Transverse colon (tissue), 4 donors: ENCODE data around the gene SYPL2. TPM values are rescaled to one million over a fixed set of nuclear protein-coding genes. Genes with fewer than 3 reads are reported as not detected.
"Not testable (repeated sequence)": the region's sequence is repeated elsewhere in the genome, so short reads cannot be mapped to it uniquely, and the experiment has no call there.

Experiments
- DNase-seq: peaks from one replicate; pipeline ENCODE4 v3.0.0-alpha.2; 2019
- H3K27ac ChIP-seq, 4 donors: fragments of 200-600 bp; sonication (generic); 2 replicates each; pipeline ENCODE4 v1.5.1; 2016 to 2018; ENCODE audit warnings: inconsistent platforms in 4 of 4
- H3K27me3 ChIP-seq: fragments of 200-600 bp; sonication (generic); 2 replicates; pipeline ENCODE4 v1.5.1; 2017; ENCODE audit warnings: inconsistent platforms
- H3K36me3 ChIP-seq, 4 donors: fragments of 200-600 bp; sonication (generic); 2 replicates each; pipeline ENCODE4 v1.5.1; 2017 to 2019; ENCODE audit warnings: inconsistent platforms in 4 of 4
- H3K4me1 ChIP-seq, 4 donors: fragments of 200-600 bp; sonication (generic); 2 replicates each; pipeline ENCODE4 v1.5.1; 2017 to 2020; ENCODE audit warnings: inconsistent platforms in 4 of 4
- H3K4me3 ChIP-seq, 4 donors: fragments of 200-600 bp; sonication (generic); 1 replicate in 1 of 4; 2 replicates in 3 of 4; pipeline versions ENCODE4 v1.5.1 to v1.6.1; 2017 to 2019; ENCODE audit warnings: inconsistent platforms in 4 of 4
- H3K9me3 ChIP-seq, 2 donors: fragments of 200-600 bp; sonication (generic); 2 replicates each; pipeline ENCODE4 v1.5.1; 2017 to 2019; ENCODE audit warnings: inconsistent platforms in 2 of 2
- EP300 ChIP-seq: sonication (generic); formaldehyde crosslinking; IDR thresholded peaks from one replicate; pipeline ENCODE4 v1.6.1; 2017; ENCODE audit warnings: antibody characterized with exemption, low read depth
- POLR2A ChIP-seq: fragments of 450-650 bp; IDR thresholded peaks from one replicate; pipeline ENCODE4 v1.6.1; 2016; ENCODE audit warnings: antibody characterized with exemption, mild to moderate bottlenecking, moderate library complexity
- POLR2AphosphoS5 ChIP-seq, 3 donors: sonication (generic); formaldehyde crosslinking; IDR thresholded peaks; one replicate each; pipeline ENCODE4 v1.6.1; 2016; ENCODE audit warnings: antibody characterized with exemption in 3 of 3
- WGBS, 2 donors: methylation state at CpG; one replicate each; pipeline ENCODE4 v1.1.5; 2018; ENCODE audit warnings: low coverage in 1 of 2; 5-methylcytosine and 5-hydroxymethylcytosine counted together
- in situ Hi-C, 4 donors: fragments of 200-750 bp; cut with MboI; loops; one replicate each; pipeline versions ENCODE4 v1.15.0 to v1.15.1; 2017; ENCODE audit warnings: low sequenced_read_pairs in 3 of 4, low pct_ligation_motif_present in 1 of 4, low pct_unique_long_range_greater_than_20kb in 1 of 4
- intact Hi-C: fragments of 100-400 bp; cut with DNase I; formaldehyde crosslinking; loops from one replicate; pipeline ENCODE4 v1.15.1; 2023; ENCODE audit warnings: low total_unique reads
- total RNA-seq, 4 donors: library from RNA; depleted of rRNA; stranded (reverse); fragments of >200 nt; gene quantifications; one replicate each; pipeline ENCODE4 v1.1.0, GENCODE V29; 2016
- TF ChIP-seq, protein P1 (sequence below), 5 experiments: fragments of 200-600 bp in 3 of 5; fragments of 450-650 bp in 2 of 5; sonication (generic) in 3 of 5; IDR thresholded peaks; 1 replicate in 2 of 5; 2 replicates in 3 of 5; pipeline ENCODE4 v1.5.1; 2016 to 2017; ENCODE audit warnings: antibody characterized with exemption in 5 of 5, inconsistent platforms in 3 of 5, mild to moderate bottlenecking in 2 of 5, moderate library complexity in 1 of 5

SYPL2 gene
- total RNA-seq, 4 donors from 2014 or later: 0.40 to 4.1 (median 0.44) TPM

DNA sequence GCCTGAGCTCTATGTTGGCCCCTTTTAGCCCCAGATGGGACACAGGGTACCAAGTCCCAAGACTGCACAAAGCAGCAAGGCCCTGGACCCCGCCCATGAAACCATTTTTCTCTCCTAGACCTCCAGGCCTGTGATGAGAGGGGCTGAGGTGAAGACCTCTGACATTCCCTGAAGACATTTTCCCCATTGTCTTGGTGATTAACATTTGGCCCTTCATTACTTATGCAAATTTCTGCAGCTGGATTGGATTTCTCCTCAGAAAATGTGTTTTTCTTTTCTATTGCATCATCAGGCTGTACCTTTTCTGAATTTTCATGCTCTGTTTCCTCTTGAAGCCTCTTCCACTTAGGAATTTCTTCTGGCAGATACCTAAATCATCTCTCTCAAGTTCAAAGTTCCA lies 31.9 kb upstream of the SYPL2 start:
- Histone ChIP-seq H3K4me1 (no peaks in the 10 kb centered on the region), H3K4me3 (no peak overlapping the region), H3K36me3 (no peaks in the 10 kb centered on the region), H3K9me3 (no peaks in the 10 kb centered on the region), H3K27ac (no peak overlapping the region), H3K27me3 (no peaks in the 10 kb centered on the region)
- no peak for DNase-seq
- in situ Hi-C loops (no loop called here), intact Hi-C loops (no loop called here)
- 88% methylated on average over 1 of the region's 1 CpG; no CpG with 5 or more reads in 1 of the 2 donors for WGBS, 2 donors
- TF ChIP-seq EP300: no peak
- TF ChIP-seq POLR2AphosphoS5 (IDR thresholded peaks at IDR 0.05): no peak
- no peak for TF ChIP-seq POLR2A
- TF ChIP-seq, protein P1, sequence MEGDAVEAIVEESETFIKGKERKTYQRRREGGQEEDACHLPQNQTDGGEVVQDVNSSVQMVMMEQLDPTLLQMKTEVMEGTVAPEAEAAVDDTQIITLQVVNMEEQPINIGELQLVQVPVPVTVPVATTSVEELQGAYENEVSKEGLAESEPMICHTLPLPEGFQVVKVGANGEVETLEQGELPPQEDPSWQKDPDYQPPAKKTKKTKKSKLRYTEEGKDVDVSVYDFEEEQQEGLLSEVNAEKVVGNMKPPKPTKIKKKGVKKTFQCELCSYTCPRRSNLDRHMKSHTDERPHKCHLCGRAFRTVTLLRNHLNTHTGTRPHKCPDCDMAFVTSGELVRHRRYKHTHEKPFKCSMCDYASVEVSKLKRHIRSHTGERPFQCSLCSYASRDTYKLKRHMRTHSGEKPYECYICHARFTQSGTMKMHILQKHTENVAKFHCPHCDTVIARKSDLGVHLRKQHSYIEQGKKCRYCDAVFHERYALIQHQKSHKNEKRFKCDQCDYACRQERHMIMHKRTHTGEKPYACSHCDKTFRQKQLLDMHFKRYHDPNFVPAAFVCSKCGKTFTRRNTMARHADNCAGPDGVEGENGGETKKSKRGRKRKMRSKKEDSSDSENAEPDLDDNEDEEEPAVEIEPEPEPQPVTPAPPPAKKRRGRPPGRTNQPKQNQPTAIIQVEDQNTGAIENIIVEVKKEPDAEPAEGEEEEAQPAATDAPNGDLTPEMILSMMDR (IDR thresholded peaks at IDR 0.05): no peak

DNA sequence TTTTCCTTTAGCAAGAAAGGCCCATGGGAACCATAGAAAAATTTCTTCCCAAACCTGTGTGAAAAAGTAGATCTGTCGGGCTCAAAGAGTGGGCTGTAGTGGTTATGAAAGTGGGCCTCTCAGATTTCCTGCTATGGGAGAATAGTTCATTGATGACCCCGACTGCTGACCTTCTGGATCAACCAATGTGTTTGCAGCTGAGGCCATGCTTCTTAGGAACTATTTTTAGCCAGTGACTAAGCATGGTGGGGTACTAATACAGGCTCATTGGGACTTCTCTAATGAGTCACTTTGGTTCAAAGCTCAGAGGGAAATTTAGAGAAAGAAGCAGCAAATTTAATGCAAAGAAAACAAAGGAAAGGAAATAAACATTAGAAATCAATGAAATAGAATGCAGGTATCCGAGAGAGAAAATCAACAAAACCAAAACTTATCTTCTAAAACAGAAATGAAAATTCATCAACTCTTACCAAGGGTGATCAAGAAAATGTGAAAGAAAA lies 27.5 kb upstream of the SYPL2 start:
- DNase-seq: no peak
- intact Hi-C loops (no loop called here), in situ Hi-C loops (no loop called here)
- 68 to 86% methylated on average over 2 to 3 of the region's 3 CpGs for WGBS, 2 donors
- Histone ChIP-seq H3K4me3 (no peak overlapping the region), H3K27ac (no peak overlapping the region), H3K9me3 (no peaks in the 10 kb centered on the region), H3K4me1 (no peaks in the 10 kb centered on the region), H3K36me3 (no peaks in the 10 kb centered on the region), H3K27me3 (peaks cover 23% of the 10 kb centered on the region)
- TF ChIP-seq POLR2A: no peak

DNA sequence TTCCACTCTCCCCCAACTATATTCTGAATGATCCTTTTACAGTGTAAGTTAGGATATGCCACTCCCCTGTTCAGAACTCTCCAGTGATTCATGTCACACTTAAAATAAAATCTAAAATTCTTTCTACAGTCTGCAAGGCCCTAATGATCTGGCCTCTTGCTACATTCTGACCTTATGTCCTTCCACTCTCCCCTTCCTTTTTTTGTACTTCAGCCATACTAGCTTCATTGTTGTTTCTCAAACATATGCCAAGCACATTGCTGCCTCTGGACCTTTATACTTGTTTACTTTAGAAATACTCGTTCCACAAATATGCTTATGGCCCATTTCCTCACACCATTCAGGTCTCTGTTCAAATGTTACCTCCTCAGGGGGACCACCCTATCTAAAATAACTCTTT lies 25.3 kb upstream of the SYPL2 start:
- Histone ChIP-seq H3K4me3 (no peak overlapping the region), H3K27ac (no peak overlapping the region), H3K4me1 (no peaks in the 10 kb centered on the region), H3K27me3 (peaks cover 36% of the 10 kb centered on the region), H3K36me3 (no peaks in the 10 kb centered on the region), H3K9me3 (no peaks in the 10 kb centered on the region)
- TF ChIP-seq POLR2A: no peak
- TF ChIP-seq, protein P1 (IDR thresholded peaks at IDR 0.05): no peak
- no peak for TF ChIP-seq POLR2AphosphoS5 (IDR thresholded peaks at IDR 0.05)
- no peak for TF ChIP-seq EP300
- WGBS, 2 donors: 11 to 25% methylated on average over 1 of the region's 1 CpG
- no peak for DNase-seq
- in situ Hi-C loops (no loop called here), intact Hi-C loops (no loop called here)

DNA sequence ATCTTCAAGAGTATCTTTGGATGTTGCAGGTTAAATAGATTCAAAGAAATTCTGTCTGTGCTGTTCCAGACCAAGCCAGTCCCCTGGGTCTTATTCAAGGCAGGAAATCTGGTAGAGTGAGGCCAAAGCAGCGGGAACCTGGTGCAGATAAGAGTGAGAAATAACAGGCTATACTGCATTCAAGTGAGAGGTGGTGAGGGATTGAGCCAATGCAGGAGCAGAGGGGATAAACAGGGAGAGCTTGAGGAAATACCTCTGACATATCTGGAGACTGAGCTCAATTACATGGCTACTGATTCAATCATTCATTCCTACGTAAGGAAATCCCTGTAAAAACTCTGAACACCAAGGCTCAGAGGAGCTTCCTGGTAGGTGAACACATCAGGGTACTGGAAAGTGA lies 22.9 kb upstream of the SYPL2 start:
- H3K36me3 ChIP-seq: no peaks in the 10 kb centered on the region
- intact Hi-C loops (no loop called here), in situ Hi-C loops (no loop called here)
- no peak for DNase-seq
- H3K9me3 ChIP-seq: no peaks in the 10 kb centered on the region
- H3K4me3 ChIP-seq: no peak overlapping the region
- WGBS, 2 donors: 69 to 77% methylated on average over 2 of the region's 2 CpGs
- H3K4me1 ChIP-seq: no peaks in the 10 kb centered on the region
- H3K27ac ChIP-seq: no peak overlapping the region
- peaks cover 58% of the 10 kb centered on the region for H3K27me3 ChIP-seq
- TF ChIP-seq POLR2A: no peak
- TF ChIP-seq, protein P1 (IDR thresholded peaks at IDR 0.05): no peak
- no peak for TF ChIP-seq EP300
- no peak for TF ChIP-seq POLR2AphosphoS5 (IDR thresholded peaks at IDR 0.05)

DNA sequence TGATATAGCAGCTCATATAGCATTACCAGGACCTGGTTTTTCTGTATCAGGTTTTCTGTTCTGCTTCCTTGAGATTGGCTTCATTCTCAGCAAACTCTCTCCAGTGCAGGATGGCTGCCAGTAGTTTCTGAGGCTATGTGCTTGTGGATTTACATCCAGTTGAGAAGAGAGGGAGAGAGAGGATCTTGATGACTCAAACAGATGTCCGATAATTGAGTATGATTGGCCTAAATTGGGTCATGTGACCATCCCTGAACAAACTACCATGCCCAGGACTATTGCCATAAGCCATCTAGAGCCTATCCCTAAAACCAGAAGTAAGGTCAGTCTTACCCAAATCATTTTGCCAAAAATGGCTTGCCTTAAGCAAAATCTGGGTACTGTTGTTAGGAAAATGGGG lies 22.0 kb upstream of the SYPL2 start:
- TF ChIP-seq POLR2A (no peak), POLR2AphosphoS5 (IDR thresholded peaks at IDR 0.05) (no peak), EP300 (no peak)
- TF ChIP-seq, protein P1 (IDR thresholded peaks at IDR 0.05): no peak
- intact Hi-C loops: no loop called here
- Histone ChIP-seq H3K9me3 (no peaks in the 10 kb centered on the region), H3K36me3 (no peaks in the 10 kb centered on the region), H3K4me1 (no peaks in the 10 kb centered on the region), H3K27ac (no peak overlapping the region), H3K4me3 (no peak overlapping the region), H3K27me3 (peaks cover 61% of the 10 kb centered on the region)
- in situ Hi-C loops: no loop called here
- DNase-seq: no peak
- WGBS, 2 donors: 71% methylated on average over 1 of the region's 1 CpG; no CpG with 5 or more reads in 1 of the 2 donors

DNA sequence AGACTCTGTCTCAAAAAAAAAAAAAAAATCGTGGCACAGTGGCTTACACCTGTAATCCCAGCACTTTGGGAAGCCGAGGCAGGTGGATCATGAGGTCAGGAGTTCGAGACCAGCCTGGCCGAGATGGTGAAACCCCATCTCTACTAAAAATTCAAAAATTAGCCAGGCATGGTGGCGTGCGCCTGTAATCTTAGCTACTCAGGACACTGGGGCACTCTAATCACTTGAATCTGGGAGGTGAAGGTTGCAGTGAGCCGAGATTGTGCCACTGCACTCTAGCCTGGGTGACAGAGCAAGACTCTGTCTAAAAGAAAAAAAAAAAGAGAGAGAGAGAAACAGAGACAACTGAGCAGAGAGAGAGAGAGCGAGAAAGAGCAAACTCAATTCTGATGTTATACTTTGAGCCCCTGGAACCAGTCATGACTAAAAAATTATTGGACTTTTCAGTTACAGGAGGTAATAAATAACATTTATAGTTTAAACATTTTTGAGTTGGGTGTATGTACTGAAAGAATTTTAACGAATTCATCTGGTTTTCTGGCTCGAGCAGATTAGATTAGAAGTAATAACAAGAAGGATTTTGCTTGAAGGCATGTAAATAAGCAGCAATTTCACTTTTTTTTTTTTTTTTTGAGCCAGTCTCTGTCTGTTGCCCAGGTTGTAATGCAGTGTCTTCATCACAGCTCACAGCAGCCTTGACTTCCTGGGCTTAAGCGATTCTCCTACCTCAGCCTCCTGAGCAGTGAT lies 20.2 kb upstream of the SYPL2 start:
- H3K4me3 ChIP-seq, H3K4me1 ChIP-seq, H3K9me3 ChIP-seq, H3K27ac ChIP-seq, intact Hi-C loops, DNase-seq, H3K36me3 ChIP-seq, in situ Hi-C loops: not testable (repeated sequence)
- H3K27me3 ChIP-seq: peaks cover 79% of the 10 kb centered on the region
- 50 to 56% methylated on average over 4 to 11 of the region's 11 CpGs for WGBS, 2 donors
